IMR-90 (cell line): ENCODE data around the gene ITPR3. TPM values are rescaled to one million over a fixed set of nuclear protein-coding genes. Genes with fewer than 3 reads are reported as not detected.

ENCODE experiments used
- ATAC-seq: fragments of 200-7000 bp; cut with Tn5 transposase; 2 replicates; pipeline ENCODE4 v1.9.1; 2020; ENCODE audit warnings: low read depth, mild to moderate bottlenecking, moderate library complexity
- BruUV-seq: library from RNA; stranded (reverse); fragments of 400-500 nt; replicated peaks from 2 replicates; lab custom pipeline; 2021; lab: Mats Ljungman, UMichigan
- CTCF ChIA-PET: fragments of 300-600 bp; formaldehyde crosslinking; extraction: SDS; loops from one replicate; lab custom pipeline; 2021; ENCODE audit warnings: antibody characterized with exemption; lab: Yijun Ruan, JAX
- POLR2A ChIA-PET: fragments of 300-600 bp; sonication (Branson Sonifier 250); formaldehyde crosslinking; loops from one replicate; lab custom pipeline; 2022; ENCODE audit warnings: antibody characterized with exemption; ENCODE audit not compliant: unreplicated experiment; lab: Charles Lee
- DNase-seq: peaks from one replicate; pipeline ENCODE4 v3.0.0; 2013
- H2AFZ ChIP-seq: replicated peaks from 2 replicates; pipeline ENCODE3; 2013; ENCODE audit warnings: low read length, mild to moderate bottlenecking; ENCODE audit not compliant: poor library complexity
- H2AK5ac ChIP-seq: 2 replicates; pipeline ENCODE4 v1.6.1; 2013; ENCODE audit warnings: low read depth, low read length, inconsistent platforms
- H2AK9ac ChIP-seq: replicated peaks from 2 replicates; pipeline ENCODE3; 2013; ENCODE audit warnings: mild to moderate bottlenecking, low read depth, low read length, moderate library complexity; ENCODE audit not compliant: poor library complexity
- H2BK120ac ChIP-seq: 2 replicates; pipeline ENCODE4 v1.6.1; 2013; ENCODE audit warnings: low read depth, low read length, inconsistent platforms
- H2BK15ac ChIP-seq: 3 replicates; pipeline ENCODE4 v1.6.1; 2013; ENCODE audit warnings: low read depth, low read length, inconsistent platforms
- H2BK20ac ChIP-seq: 2 replicates; pipeline ENCODE4 v1.6.1; 2013; ENCODE audit warnings: low read depth, mild to moderate bottlenecking, inconsistent platforms, low read length, moderate library complexity
- H2BK5ac ChIP-seq: 2 replicates; pipeline ENCODE4 v1.6.1; 2013; ENCODE audit warnings: mild to moderate bottlenecking, low read depth, low read length, inconsistent platforms; ENCODE audit not compliant: poor library complexity, severe bottlenecking
- H3K14ac ChIP-seq: replicated peaks from 2 replicates; pipeline ENCODE4 v1.6.1; 2013; ENCODE audit warnings: low read depth, low read length, inconsistent platforms
- H3K18ac ChIP-seq: 2 replicates; pipeline ENCODE4 v1.6.1; 2013; ENCODE audit warnings: low read depth, low read length, control low read depth
- H3K23ac ChIP-seq: 2 replicates; pipeline ENCODE4 v1.6.1; 2013; ENCODE audit warnings: low read depth, low read length, inconsistent platforms
- H3K27ac ChIP-seq: 2 replicates; pipeline ENCODE4 v1.5.1; 2013; ENCODE audit warnings: mild to moderate bottlenecking, control low read depth, low read length; ENCODE audit not compliant: insufficient read depth
- H3K27me3 ChIP-seq: 2 replicates; pipeline ENCODE4 v1.6.1; 2013; ENCODE audit warnings: low read length; ENCODE audit not compliant: control insufficient read depth, insufficient read depth
- H3K36me3 ChIP-seq: 2 replicates; pipeline ENCODE4 v1.6.1; 2013; ENCODE audit warnings: low read length, mixed read lengths; ENCODE audit not compliant: control insufficient read depth, insufficient read depth
- H3K4ac ChIP-seq: 2 replicates; pipeline ENCODE4 v1.6.1; 2013; ENCODE audit warnings: low read depth, low read length, inconsistent platforms
- H3K4me1 ChIP-seq: 2 replicates; pipeline ENCODE4 v1.6.1; 2013; ENCODE audit warnings: low read length, mixed read lengths; ENCODE audit not compliant: control insufficient read depth, insufficient read depth
- H3K4me2 ChIP-seq: 2 replicates; pipeline ENCODE4 v1.6.1; 2013; ENCODE audit warnings: low read depth, mild to moderate bottlenecking, control low read depth, low read length, moderate library complexity
- H3K4me3 ChIP-seq: 2 replicates; pipeline ENCODE4 v1.5.1; 2013; ENCODE audit warnings: low read depth, mild to moderate bottlenecking, control low read depth, low read length, moderate library complexity; ENCODE audit not compliant: insufficient read depth
- H3K56ac ChIP-seq: 2 replicates; pipeline ENCODE4 v1.6.1; 2013; ENCODE audit warnings: low read length, inconsistent platforms; ENCODE audit not compliant: insufficient read depth; ENCODE audit errors: extremely low read depth
- H3K79me1 ChIP-seq, 2 experiments: 2 replicates each; pipeline ENCODE4 v1.6.1; 2013; ENCODE audit warnings: low read length in 2 of 2, inconsistent platforms in 1 of 2, low read depth in 1 of 2
- H3K9ac ChIP-seq: 2 replicates; pipeline ENCODE4 v1.6.1; 2013; ENCODE audit warnings: low read depth, low read length, control low read depth
- H3K9me1 ChIP-seq: 2 replicates; pipeline ENCODE4 v1.6.1; 2013; ENCODE audit warnings: low read length, inconsistent platforms; ENCODE audit not compliant: insufficient read depth
- H3K9me3 ChIP-seq: 2 replicates; pipeline ENCODE4 v1.6.1; 2013; ENCODE audit warnings: low read length; ENCODE audit not compliant: control insufficient read depth, insufficient read depth
- H4K20me1 ChIP-seq: 2 replicates; pipeline ENCODE4 v1.6.1; 2013; ENCODE audit warnings: low read length, inconsistent platforms; ENCODE audit not compliant: insufficient read depth
- H4K5ac ChIP-seq: 2 replicates; pipeline ENCODE4 v1.6.1; 2013; ENCODE audit warnings: mild to moderate bottlenecking, low read depth, low read length, control low read depth
- H4K8ac ChIP-seq, 2 experiments: 2 replicates each; pipeline ENCODE4 v1.6.1; 2013; ENCODE audit warnings: low read depth in 2 of 2, low read length in 2 of 2, control low read depth in 1 of 2, inconsistent platforms in 1 of 2
- H4K91ac ChIP-seq: 2 replicates; pipeline ENCODE4 v1.6.1; 2013; ENCODE audit warnings: low read depth, low read length, inconsistent platforms; ENCODE audit not compliant: insufficient read depth
- BHLHE40 ChIP-seq: fragments of 150-350 bp; IDR thresholded peaks from 2 replicates; pipeline ENCODE4 v1.6.1; 2016; ENCODE audit warnings: mild to moderate bottlenecking, low read depth, low read length
- CHD1 ChIP-seq: IDR thresholded peaks from 2 replicates; pipeline ENCODE4 v1.6.1; 2012; ENCODE audit warnings: low read depth, low read length, improper control_type of control experiment
- CTCF ChIP-seq: conservative IDR thresholded peaks from 2 replicates; pipeline ENCODE4 v1.5.1; 2012; ENCODE audit warnings: mild to moderate bottlenecking, low read depth, low read length, improper control_type of control experiment
- ELK1 ChIP-seq: fragments of 150-350 bp; IDR thresholded peaks from 2 replicates; pipeline ENCODE4 v1.6.1; 2016; ENCODE audit warnings: low read depth, mild to moderate bottlenecking, low read length, moderate library complexity, borderline replicate concordance
- FOS ChIP-seq: fragments of 150-350 bp; IDR thresholded peaks from 2 replicates; pipeline ENCODE4 v1.6.1; 2016; ENCODE audit warnings: low read depth, low read length
- MAFK ChIP-seq: IDR thresholded peaks from 2 replicates; pipeline ENCODE4 v1.6.1; 2012; ENCODE audit warnings: low read depth, low read length, improper control_type of control experiment
- MXI1 ChIP-seq: IDR thresholded peaks from 2 replicates; pipeline ENCODE4 v1.6.1; 2012; ENCODE audit warnings: low read depth, mild to moderate bottlenecking, low read length, moderate library complexity, borderline replicate concordance
- NFE2L2 ChIP-seq: fragments of 150-350 bp; IDR thresholded peaks from 2 replicates; pipeline ENCODE4 v1.6.1; 2016; ENCODE audit warnings: low read depth, mild to moderate bottlenecking, low read length
- POLR2A ChIP-seq: IDR thresholded peaks from 2 replicates; pipeline ENCODE4 v1.6.1; 2012; ENCODE audit warnings: mild to moderate bottlenecking, low read depth, low read length
- RCOR1 ChIP-seq: IDR thresholded peaks from 2 replicates; pipeline ENCODE4 v1.6.1; 2012; ENCODE audit warnings: mild to moderate bottlenecking, low read length, improper control_type of control experiment; ENCODE audit not compliant: insufficient replicate concordance
- RFX5 ChIP-seq: IDR thresholded peaks from 2 replicates; pipeline ENCODE4 v1.8.0; 2012; ENCODE audit warnings: low read depth, mild to moderate bottlenecking, low read length, moderate library complexity
- SMC3 ChIP-seq: fragments of 150-350 bp; IDR thresholded peaks from 2 replicates; pipeline ENCODE4 v1.6.1; 2016; ENCODE audit warnings: low read depth, mild to moderate bottlenecking, antibody characterized with exemption, low read length, moderate library complexity
- USF2 ChIP-seq: fragments of 150-350 bp; IDR thresholded peaks from 2 replicates; pipeline ENCODE4 v1.6.1; 2017; ENCODE audit warnings: mild to moderate bottlenecking, antibody characterized with exemption, low read length, low read depth
- WGBS, 2 experiments: methylation state at CpG; one replicate each; pipeline versions ENCODE4 v1.1.5 to v1.1.7; 2013; ENCODE audit warnings: missing lambda C conversion rate in 2 of 2; ENCODE audit not compliant: insufficient read length in 1 of 2; ENCODE audit errors: extremely low coverage in 2 of 2; 5-methylcytosine and 5-hydroxymethylcytosine counted together
- dilution Hi-C: fragments of 300-500 bp; cut with HindIII; formaldehyde crosslinking; loops from one replicate; pipeline ENCODE4 v1.14.3; 2018; ENCODE audit warnings: low sequenced_read_pairs; ENCODE audit not compliant: unreplicated experiment
- in situ Hi-C: fragments of 300-500 bp; cut with MboI; formaldehyde crosslinking; loops from 3 replicates; pipeline ENCODE4 v1.14.3; 2019; ENCODE audit warnings: low sequenced_read_pairs, inconsistent platforms, mixed read lengths
- intact Hi-C: fragments of 100-400 bp; cut with micrococcal nuclease; formaldehyde crosslinking; loops from 2 replicates; pipeline ENCODE4 v1.10.0; 2022
- polyA plus RNA-seq, 3 experiments: library from polyadenylated mRNA; depleted of rRNA; stranded (reverse); fragments of >200 nt; gene quantifications; 2 replicates each; pipeline ENCODE4 v1.2.3, GENCODE V29; 2012; ENCODE audit warnings: low replicate concordance in 1 of 3
- total RNA-seq: library from RNA; depleted of rRNA; stranded (reverse); fragments of >200 nt; gene quantifications from 2 replicates; pipeline ENCODE4 v1.2.3, GENCODE V29; 2012

Gene ITPR3
- total and polyA plus RNA-seq, 2 of the 4 experiments (the other 2 are of a cell fraction): 1.6 to 3.7 TPM

DNA sequence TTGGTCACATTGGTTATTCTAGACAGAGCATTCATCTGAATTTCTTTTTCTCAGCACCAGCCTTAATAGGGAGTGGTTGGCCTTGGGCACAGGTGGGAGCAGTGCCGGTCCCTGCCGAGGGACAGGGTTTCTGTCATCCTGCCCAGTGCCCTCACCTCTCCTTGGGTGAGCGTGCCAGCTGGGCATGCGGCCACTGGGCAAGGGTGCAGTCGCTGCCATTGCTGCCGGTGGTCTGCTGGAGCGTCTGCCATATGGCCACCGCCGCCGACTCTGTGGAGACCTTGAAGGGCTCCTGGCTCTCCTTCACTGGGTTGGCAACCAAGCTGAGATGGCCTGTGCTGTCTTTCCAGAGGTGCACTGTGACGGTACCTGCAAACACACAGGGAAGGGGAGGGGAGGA is 106.8 kb downstream of the ITPR3 start:
- no peak overlapping the region for H3K4ac ChIP-seq
- H3K27ac ChIP-seq: no peak overlapping the region
- no peak for ATAC-seq
- intact Hi-C loops: no loop called here
- H3K4me3 ChIP-seq: no peak overlapping the region
- no peak overlapping the region for H2BK120ac ChIP-seq
- WGBS, 2 experiments: 81% methylated on average over 7 of the region's 11 CpGs; no CpG with 5 or more reads in 1 of the 2 experiments
- H3K14ac ChIP-seq: no peak overlapping the region
- H4K20me1 ChIP-seq: no peaks in the 10 kb centered on the region
- no peaks in the 10 kb centered on the region for H3K4me1 ChIP-seq
- BruUV-seq: no TSS peak
- H3K36me3 ChIP-seq: no peaks in the 10 kb centered on the region
- H4K91ac ChIP-seq: no peak overlapping the region
- H2AFZ ChIP-seq: no peak overlapping the region
- H3K9me1 ChIP-seq: no peaks in the 10 kb centered on the region
- H4K8ac ChIP-seq: no peak overlapping the region
- ChIA-PET POLR2A (no interaction called here), CTCF (interaction anchor here (1.5 to 2.8 kb wide), 2 partner anchors 16 kb away, joined by 3 to 10 read pairs; partner anchors contain the start of gene UQCC2)
- no peaks in the 10 kb centered on the region for H3K9me3 ChIP-seq
- H3K23ac ChIP-seq: no peak overlapping the region
- dilution Hi-C loops: no loop called here
- no peak overlapping the region for H3K56ac ChIP-seq
- H2AK5ac ChIP-seq: no peak overlapping the region
- H2BK15ac ChIP-seq: no peak overlapping the region
- no peak overlapping the region for H3K4me2 ChIP-seq
- H2AK9ac ChIP-seq: no peak overlapping the region
- H4K5ac ChIP-seq: no peak overlapping the region
- H3K79me1 ChIP-seq: no peaks in the 10 kb centered on the region
- no peak overlapping the region for H3K18ac ChIP-seq
- H2BK20ac ChIP-seq: no peak overlapping the region
- DNase-seq: no peak
- H3K27me3 ChIP-seq: peaks cover 32% of the 10 kb centered on the region
- no peak overlapping the region for H3K9ac ChIP-seq
- TF ChIP-seq NFE2L2 (no peak), MXI1 (no peak), RFX5 (no peak), USF2 (no peak), MAFK (no peak), RCOR1 (no peak), BHLHE40 (no peak), CHD1 (no peak), FOS (no peak), CTCF (no peak), POLR2A (no peak), ELK1 (no peak), SMC3 (no peak)
- in situ Hi-C loops: no loop called here
- no peak overlapping the region for H2BK5ac ChIP-seq
